Measurements from ENCODE around the gene NRG3. TPM values are rescaled to one million over a fixed set of nuclear protein-coding genes. Genes with fewer than 3 reads are reported as not detected.

NRG3 gene
- total and polyA plus RNA-seq, 2 donors (not counting 1 experiment from before 2014, with no cell fraction given): 0.06 TPM; not detected in 1

DNA sequence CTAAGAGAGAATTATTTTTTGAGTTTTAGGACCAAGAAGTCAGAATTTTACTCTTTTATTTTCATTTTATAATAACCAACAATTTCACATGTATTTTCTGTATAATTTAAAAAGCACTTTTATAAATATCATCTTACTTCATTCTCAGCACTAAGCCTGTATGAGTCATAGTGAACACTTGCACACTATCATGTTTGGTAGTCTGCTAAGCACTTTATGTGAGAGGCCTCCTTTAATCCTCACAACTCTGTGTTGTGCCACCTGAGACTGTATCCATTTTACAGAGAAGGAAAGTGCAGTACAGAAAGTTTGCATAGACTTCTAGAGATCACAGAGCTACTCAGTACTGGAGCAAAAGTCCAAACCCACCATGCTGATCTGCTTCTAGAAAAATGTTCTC is 939.6 kb downstream of the NRG3 start:
- H3K27me3 ChIP-seq (replicated peaks in 1 of 4; ENCODE audit: control extremely low read depth in 1 of 4, control insufficient read depth in 3 of 4, insufficient read depth in 4 of 4, low read length in 3 of 4): no peaks in the 10 kb centered on the region
- H3K4me1 ChIP-seq (ENCODE audit: control insufficient read depth in 2 of 2, insufficient read depth in 2 of 2, low read length in 2 of 2): no peaks in the 10 kb centered on the region
- no peaks in the 10 kb centered on the region for H3K4me1 Mint-ChIP-seq
- intact Hi-C loops (cut with micrococcal nuclease): no loop called here
- ATAC-seq (ENCODE audit: low read depth) (no peak), DNase-seq (no peak)
- no peak overlapping the region for H2AFZ ChIP-seq (ENCODE audit: insufficient read depth, low read depth, low read length, poor library complexity, severe bottlenecking)
- no peak overlapping the region for H3K27ac Mint-ChIP-seq
- POLR2A ChIA-PET: no interaction called here
- H4K20me1 ChIP-seq (ENCODE audit: control insufficient read depth, insufficient read depth, low read length, poor library complexity, severe bottlenecking): no peaks in the 10 kb centered on the region
- peaks cover 0 to 14% (median 0%) of the 10 kb centered on the region in 3 donors for H3K9me3 ChIP-seq (ENCODE audit: control extremely low read depth in 1 of 3, control insufficient read depth in 2 of 3, insufficient read depth in 1 of 3, low read length in 2 of 3)
- no peaks in the 10 kb centered on the region for H3K9me3 Mint-ChIP-seq (ENCODE audit: insufficient read depth)
- H3K4me3 ChIP-seq (ENCODE audit: control extremely low read depth in 1 of 5, extremely low read depth in 1 of 5, insufficient read depth in 1 of 5, low read depth in 2 of 5, low read length in 4 of 5): no peak overlapping the region
- no peaks in the 10 kb centered on the region for H3K27me3 Mint-ChIP-seq
- CTCF ChIA-PET: no interaction called here
- H3K79me2 ChIP-seq (ENCODE audit: control insufficient read depth, insufficient read depth, low read length): no peaks in the 10 kb centered on the region
- H3K9ac ChIP-seq (ENCODE audit: low read length): no peak overlapping the region
- H3K36me3 ChIP-seq (replicated peaks in 1 of 2; ENCODE audit: control extremely low read depth in 1 of 2, control insufficient read depth in 1 of 2, extremely low read depth in 1 of 2, insufficient read depth in 2 of 2, low read length in 1 of 2): no peaks in the 10 kb centered on the region
- H3K4me3 Mint-ChIP-seq: no peak overlapping the region
- no peak overlapping the region for H3K4me2 ChIP-seq (replicated peaks; ENCODE audit: low read depth, low read length, poor library complexity, severe bottlenecking)
- no peak overlapping the region for H3K27ac ChIP-seq (ENCODE audit: low read length in 2 of 2)
- no peak for TF ChIP-seq EZH2 (IDR thresholded peaks at IDR 0.05; ENCODE audit: borderline replicate concordance, insufficient read depth, low read depth, low read length, poor library complexity, severe bottlenecking)
- TF ChIP-seq, protein P1, sequence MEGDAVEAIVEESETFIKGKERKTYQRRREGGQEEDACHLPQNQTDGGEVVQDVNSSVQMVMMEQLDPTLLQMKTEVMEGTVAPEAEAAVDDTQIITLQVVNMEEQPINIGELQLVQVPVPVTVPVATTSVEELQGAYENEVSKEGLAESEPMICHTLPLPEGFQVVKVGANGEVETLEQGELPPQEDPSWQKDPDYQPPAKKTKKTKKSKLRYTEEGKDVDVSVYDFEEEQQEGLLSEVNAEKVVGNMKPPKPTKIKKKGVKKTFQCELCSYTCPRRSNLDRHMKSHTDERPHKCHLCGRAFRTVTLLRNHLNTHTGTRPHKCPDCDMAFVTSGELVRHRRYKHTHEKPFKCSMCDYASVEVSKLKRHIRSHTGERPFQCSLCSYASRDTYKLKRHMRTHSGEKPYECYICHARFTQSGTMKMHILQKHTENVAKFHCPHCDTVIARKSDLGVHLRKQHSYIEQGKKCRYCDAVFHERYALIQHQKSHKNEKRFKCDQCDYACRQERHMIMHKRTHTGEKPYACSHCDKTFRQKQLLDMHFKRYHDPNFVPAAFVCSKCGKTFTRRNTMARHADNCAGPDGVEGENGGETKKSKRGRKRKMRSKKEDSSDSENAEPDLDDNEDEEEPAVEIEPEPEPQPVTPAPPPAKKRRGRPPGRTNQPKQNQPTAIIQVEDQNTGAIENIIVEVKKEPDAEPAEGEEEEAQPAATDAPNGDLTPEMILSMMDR (IDR thresholded peaks at IDR 0.05): no peak

DNA sequence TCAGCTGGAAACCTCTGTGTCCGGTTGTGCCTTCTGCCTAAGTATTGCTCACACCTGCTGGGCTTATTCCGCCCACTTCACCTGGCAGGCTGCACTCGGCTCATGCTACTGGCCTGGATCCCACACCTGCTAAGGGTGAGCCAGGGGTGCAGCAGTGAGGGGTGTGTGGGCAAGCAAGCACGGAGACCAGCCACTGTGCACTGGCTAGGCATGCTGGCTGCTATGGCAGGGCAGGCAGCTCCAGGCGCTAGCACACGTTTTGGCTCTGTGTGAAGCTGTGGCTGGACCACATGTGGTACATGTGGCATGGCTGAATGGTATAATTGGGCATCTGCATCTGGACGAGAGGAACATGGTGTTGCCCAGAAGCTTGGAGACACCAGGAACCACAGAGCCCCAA is 940.7 kb downstream of the NRG3 start:
- H3K4me1 Mint-ChIP-seq: no peaks in the 10 kb centered on the region
- no peak overlapping the region for H3K4me2 ChIP-seq (replicated peaks; ENCODE audit: low read depth, low read length, poor library complexity, severe bottlenecking)
- no peak for ATAC-seq (ENCODE audit: low read depth)

More for the DNA sequence above, 940.7 kb downstream of the NRG3 start:
- H3K9me3 Mint-ChIP-seq (ENCODE audit: insufficient read depth): no peaks in the 10 kb centered on the region
- H3K27ac Mint-ChIP-seq: no peak overlapping the region
- no peak overlapping the region for H2AFZ ChIP-seq (ENCODE audit: insufficient read depth, low read depth, low read length, poor library complexity, severe bottlenecking)
- peaks cover 0 to 14% (median 0%) of the 10 kb centered on the region in 3 donors for H3K9me3 ChIP-seq (ENCODE audit: control extremely low read depth in 1 of 3, control insufficient read depth in 2 of 3, insufficient read depth in 1 of 3, low read length in 2 of 3)
- H3K4me3 ChIP-seq (ENCODE audit: control extremely low read depth in 1 of 5, extremely low read depth in 1 of 5, insufficient read depth in 1 of 5, low read depth in 2 of 5, low read length in 4 of 5): no peak overlapping the region
- no peaks in the 10 kb centered on the region for H4K20me1 ChIP-seq (ENCODE audit: control insufficient read depth, insufficient read depth, low read length, poor library complexity, severe bottlenecking)
- no peak overlapping the region for H3K9ac ChIP-seq (ENCODE audit: low read length)
- no peak for TF ChIP-seq EZH2 (IDR thresholded peaks at IDR 0.05; ENCODE audit: borderline replicate concordance, insufficient read depth, low read depth, low read length, poor library complexity, severe bottlenecking)
- TF ChIP-seq, protein P1 (IDR thresholded peaks at IDR 0.05): no peak
- ChIA-PET CTCF (no interaction called here), POLR2A (no interaction called here)
- H3K27me3 Mint-ChIP-seq: no peaks in the 10 kb centered on the region
- no peak overlapping the region for H3K4me3 Mint-ChIP-seq
- no peaks in the 10 kb centered on the region for H3K27me3 ChIP-seq (replicated peaks in 1 of 4; ENCODE audit: control extremely low read depth in 1 of 4, control insufficient read depth in 3 of 4, insufficient read depth in 4 of 4, low read length in 3 of 4)
- 85% methylated on average over 7 of the region's 7 CpGs for WGBS (ENCODE audit: insufficient coverage)
- intact Hi-C loops (cut with micrococcal nuclease): no loop called here
- no peak overlapping the region for H3K27ac ChIP-seq (ENCODE audit: low read length in 2 of 2)
- H3K4me1 ChIP-seq (ENCODE audit: control insufficient read depth in 2 of 2, insufficient read depth in 2 of 2, low read length in 2 of 2): no peaks in the 10 kb centered on the region
- H3K36me3 ChIP-seq (replicated peaks in 1 of 2; ENCODE audit: control extremely low read depth in 1 of 2, control insufficient read depth in 1 of 2, extremely low read depth in 1 of 2, insufficient read depth in 2 of 2, low read length in 1 of 2): no peaks in the 10 kb centered on the region
- no peaks in the 10 kb centered on the region for H3K79me2 ChIP-seq (ENCODE audit: control insufficient read depth, insufficient read depth, low read length)
- DNase-seq: no peak
